GM18951 (cell line): Measurements from ENCODE around the gene B3GNT7.
"Not testable (repeated sequence)": the region's sequence is repeated elsewhere in the genome, so short reads cannot be mapped to it uniquely, and the experiment has no call there.

Experiments used
- POLR2A ChIP-seq: IDR thresholded peaks from 4 replicates; pipeline ENCODE4 v1.6.1; 2011; ENCODE audit warnings: mild to moderate bottlenecking; ENCODE audit not compliant: insufficient read length, insufficient read depth; ENCODE audit errors: extremely low read depth
- in situ Hi-C: fragments of 300-500 bp; cut with MboI; formaldehyde crosslinking; loops from one replicate; pipeline ENCODE4 v1.12.0; 2022; ENCODE audit warnings: low sequenced_read_pairs, mixed read lengths, inconsistent platforms; ENCODE audit not compliant: unreplicated experiment

B3GNT7 gene

GRCh38 chr2:231425811-231426703 is 30.5 kb downstream of the B3GNT7 start:
- no peak for TF ChIP-seq POLR2A
- in situ Hi-C loops, result no loop called here

DNA sequence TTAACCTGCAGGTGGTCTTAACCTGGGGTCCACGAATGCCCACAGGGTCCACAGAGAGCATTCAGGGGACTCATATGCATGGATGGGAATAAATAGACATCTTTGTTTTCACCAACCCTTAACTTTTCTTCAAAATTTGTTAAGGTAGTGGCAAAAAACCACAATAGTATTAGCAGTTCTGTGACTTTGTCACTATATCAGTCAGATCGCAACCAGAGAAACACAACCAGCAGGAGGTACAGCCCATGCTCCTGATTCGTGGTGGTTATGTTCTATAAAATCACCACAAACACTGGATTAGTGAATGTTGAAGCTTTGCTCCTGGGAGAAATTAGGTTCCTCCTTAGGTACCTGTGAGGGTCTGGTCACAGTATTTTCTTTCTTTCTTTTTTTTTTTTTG is 31.6 kb downstream of the B3GNT7 start:
- in situ Hi-C loops, result no loop called here
- TF ChIP-seq POLR2A, result no peak

- TF ChIP-seq POLR2A, result no peak
- in situ Hi-C loops, result no loop called here
Measured at GRCh38 chr2:231429152-231429551, 33.6 kb downstream of the B3GNT7 start.

DNA sequence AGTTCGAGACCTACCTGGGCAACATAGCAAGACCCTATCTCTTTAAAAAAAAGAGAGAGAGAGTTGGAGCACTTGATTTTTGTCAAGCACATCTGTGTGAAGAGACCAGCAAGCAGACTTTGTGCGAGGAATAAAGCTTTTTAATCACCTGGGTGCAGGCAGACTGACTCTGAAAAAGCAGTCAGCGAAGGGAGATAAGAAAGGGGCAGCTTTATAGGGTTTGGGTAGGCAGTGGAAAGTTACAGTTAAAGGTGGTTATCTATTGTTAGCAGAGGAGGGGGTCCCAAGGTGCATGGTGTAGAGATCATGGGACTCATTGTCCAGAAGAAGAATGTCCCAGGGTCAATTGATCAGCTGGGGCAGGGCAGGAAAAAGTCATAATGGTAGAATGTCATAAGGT is 34.4 kb downstream of the B3GNT7 start:
- TF ChIP-seq POLR2A, result no peak
- in situ Hi-C loops, result no loop called here

DNA sequence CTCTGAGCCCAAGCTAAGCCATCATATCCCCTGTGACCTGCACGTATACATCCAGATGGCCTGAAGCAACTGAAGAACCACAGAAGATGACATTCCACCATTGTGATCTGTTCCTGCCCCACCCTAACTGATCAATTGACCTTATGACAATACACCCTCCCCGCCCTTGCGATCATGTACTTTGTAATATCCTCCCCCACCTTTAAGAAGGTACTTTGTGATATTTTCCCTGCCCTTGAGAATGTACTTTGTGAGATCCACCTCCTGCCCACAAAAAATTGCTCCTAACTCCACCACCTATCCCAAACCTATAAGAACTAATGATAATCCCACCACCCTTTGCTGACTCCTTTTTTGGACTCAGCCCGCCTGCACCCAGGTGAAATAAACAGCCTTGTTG is 34.9 kb downstream of the B3GNT7 start:
- in situ Hi-C loops, result not testable (repeated sequence)

GRCh38 chr2:231431606-231432005 is 36.1 kb downstream of the B3GNT7 start:
- TF ChIP-seq POLR2A, result no peak
- in situ Hi-C loops, result no loop called here

DNA sequence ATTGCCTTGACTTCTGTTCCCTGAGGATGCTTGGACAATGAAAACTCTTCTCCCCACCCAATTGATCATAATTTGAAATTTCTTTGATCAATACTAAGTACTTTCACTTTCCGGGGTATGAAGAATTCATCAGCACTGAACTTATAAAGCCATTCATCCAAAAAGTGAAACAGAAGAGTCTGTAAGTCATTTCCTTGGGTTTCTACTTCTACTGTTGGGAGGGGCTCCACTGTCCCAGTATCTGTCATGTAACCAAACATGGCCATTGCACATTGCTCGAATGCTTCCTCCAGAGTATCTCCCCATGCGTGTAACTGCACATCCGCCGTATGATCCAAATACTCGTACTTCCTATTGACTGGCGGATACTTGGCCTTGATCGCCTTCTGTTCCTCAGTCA is 38.5 kb downstream of the B3GNT7 start:
- no peak for TF ChIP-seq POLR2A
- in situ Hi-C loops, result no loop called here

- in situ Hi-C loops, result no loop called here
- TF ChIP-seq POLR2A, result no peak
Measured at GRCh38 chr2:231436957-231437356, 41.4 kb downstream of the B3GNT7 start.

- in situ Hi-C loops, result no loop called here
- TF ChIP-seq POLR2A, result no peak
Measured at GRCh38 chr2:231449503-231450054, 54.1 kb downstream of the B3GNT7 start.

- in situ Hi-C loops, result no loop called here
- no peak for TF ChIP-seq POLR2A
Measured at GRCh38 chr2:231450548-231450989, 55.1 kb downstream of the B3GNT7 start.
